A673 (cell line): ENCODE data around the gene CENPH. TPM values are rescaled to one million over a fixed set of nuclear protein-coding genes. Genes with fewer than 3 reads are reported as not detected.
"Not testable (repeated sequence)": the region's sequence is repeated elsewhere in the genome, so short reads cannot be mapped to it uniquely, and the experiment has no call there.

Experiments
- BruUV-seq: library from RNA; stranded (reverse); fragments of 400-500 nt; replicated peaks from 2 replicates; lab custom pipeline; 2021; lab: Mats Ljungman, UMichigan
- CTCF ChIA-PET: fragments of 300-600 bp; sonication (Branson Sonifier 250); formaldehyde crosslinking; loops from one replicate; lab custom pipeline; 2022; ENCODE audit warnings: antibody characterized with exemption; lab: Charles Lee
- POLR2A ChIA-PET: fragments of 300-600 bp; sonication (Branson Sonifier 250); formaldehyde crosslinking; loops from one replicate; lab custom pipeline; 2022; ENCODE audit warnings: antibody characterized with exemption; ENCODE audit not compliant: low non-redundant PET; lab: Charles Lee
- DNase-seq: peaks from one replicate; pipeline ENCODE4 v3.0.0-alpha.2; 2015; ENCODE audit warnings: low spot score
- H3K27ac ChIP-seq: fragments of 200-600 bp; sonication (generic); 2 replicates; pipeline ENCODE4 v1.5.1; 2016; ENCODE audit warnings: mixed run types, low read depth, mild to moderate bottlenecking, mixed read lengths, antibody characterized with exemption, low read length; ENCODE audit not compliant: poor library complexity, severe bottlenecking
- H3K27me3 ChIP-seq: fragments of 200-600 bp; sonication (generic); replicated peaks from 2 replicates; pipeline ENCODE4 v1.6.1; 2017; ENCODE audit warnings: mixed run types, low read depth, mild to moderate bottlenecking, mixed read lengths, antibody characterized with exemption, low read length; ENCODE audit not compliant: insufficient read depth, poor library complexity
- H3K36me3 ChIP-seq: fragments of 200-600 bp; sonication (generic); 2 replicates; pipeline ENCODE4 v1.6.1; 2016; ENCODE audit warnings: mixed run types, mild to moderate bottlenecking, mixed read lengths, antibody characterized with exemption, low read length; ENCODE audit not compliant: insufficient read depth, poor library complexity, severe bottlenecking
- H3K4me1 ChIP-seq: fragments of 200-600 bp; sonication (generic); 2 replicates; pipeline ENCODE4 v1.6.1; 2017; ENCODE audit warnings: mixed run types, mild to moderate bottlenecking, mixed read lengths, antibody characterized with exemption, low read length; ENCODE audit not compliant: insufficient read depth, poor library complexity, severe bottlenecking
- H3K4me3 ChIP-seq: fragments of 200-600 bp; sonication (generic); 2 replicates; pipeline ENCODE4 v1.5.1; 2016; ENCODE audit warnings: low read depth, mixed run types, mild to moderate bottlenecking, mixed read lengths, low read length; ENCODE audit not compliant: poor library complexity, severe bottlenecking
- H3K9me3 ChIP-seq: fragments of 200-600 bp; sonication (generic); 2 replicates; pipeline ENCODE4 v1.6.1; 2016; ENCODE audit warnings: mixed run types, low read depth, mild to moderate bottlenecking, mixed read lengths, antibody characterized with exemption, low read length; ENCODE audit not compliant: poor library complexity, severe bottlenecking
- CTCF ChIP-seq: fragments of 300-800, 200-600 bp; sonication (generic); conservative IDR thresholded peaks from 2 replicates; pipeline ENCODE4 v1.5.1; 2017; ENCODE audit warnings: low read depth, mild to moderate bottlenecking, antibody characterized with exemption, low read length, moderate library complexity, mixed read lengths
- EZH2 ChIP-seq: fragments of 200-600 bp; sonication (generic); IDR thresholded peaks from 2 replicates; pipeline ENCODE4 v1.6.1; 2017; ENCODE audit warnings: borderline replicate concordance, low read depth, mild to moderate bottlenecking, mixed read lengths, antibody characterized with exemption, low read length; ENCODE audit not compliant: poor library complexity, severe bottlenecking
- intact Hi-C: fragments of 100-400 bp; cut with micrococcal nuclease; formaldehyde crosslinking; loops from one replicate; pipeline ENCODE4 v1.10.0; 2022; ENCODE audit not compliant: unreplicated experiment
- total RNA-seq: library from RNA; stranded (reverse); gene quantifications from 2 replicates; pipeline ENCODE4 v1.2.3, GENCODE V29; 2021

The CENPH gene
- total RNA-seq, 1 experiment from 2014 or later: 56.9 TPM

- Histone ChIP-seq H3K36me3 (peaks cover 6% of the 10 kb centered on the region), H3K9me3 (no peaks in the 10 kb centered on the region), H3K4me1 (no peaks in the 10 kb centered on the region), H3K4me3 (no peak overlapping the region), H3K27me3 (no peaks in the 10 kb centered on the region), H3K27ac (no peak overlapping the region)
- intact Hi-C loops: no loop called here
- ChIA-PET CTCF (no interaction called here), POLR2A (no interaction called here)
- no TSS peak for BruUV-seq
- TF ChIP-seq CTCF: no peak
- no peak for DNase-seq
These were observed 63.1 kb downstream of the CENPH start for GRCh38 chr5:69252437-69252836.

DNA sequence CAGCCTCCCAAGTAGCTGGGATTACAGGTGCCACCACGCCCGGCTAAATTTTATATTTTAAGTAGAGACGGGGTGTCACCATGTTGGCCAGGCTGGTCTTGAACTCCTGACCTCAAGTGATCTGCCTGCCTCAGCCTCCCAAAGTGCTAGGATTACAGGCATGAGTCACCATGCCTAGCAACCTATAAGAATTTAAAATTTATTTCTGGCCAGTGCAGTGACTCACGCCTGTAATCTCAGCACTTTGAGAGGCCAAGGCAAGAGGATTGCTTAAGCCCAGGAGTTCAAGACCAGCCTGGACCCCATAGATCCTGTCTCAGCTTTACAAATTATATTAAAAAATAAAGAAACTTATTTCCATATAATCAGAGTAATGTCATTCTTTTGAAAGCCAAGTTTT lies 66.6 kb downstream of the CENPH start:
- H3K4me3 ChIP-seq, H3K27me3 ChIP-seq, H3K4me1 ChIP-seq, POLR2A ChIA-PET, DNase-seq, H3K27ac ChIP-seq, intact Hi-C loops, CTCF ChIA-PET, BruUV-seq, H3K9me3 ChIP-seq: not testable (repeated sequence)
- H3K36me3 ChIP-seq: peaks cover 15% of the 10 kb centered on the region

- no peaks in the 10 kb centered on the region for H3K9me3 ChIP-seq
- DNase-seq: no peak
- H3K4me3 ChIP-seq: no peak overlapping the region
- no peak for TF ChIP-seq CTCF
- TF ChIP-seq EZH2: no peak
- ChIA-PET POLR2A (interaction anchor here (0.8 kb wide), 1 partner anchor 59 kb away, joined by 3 read pairs; no protein-coding TSS in a partner anchor), CTCF (no interaction called here)
- intact Hi-C loops: no loop called here
- no peaks in the 10 kb centered on the region for H3K27me3 ChIP-seq
- H3K27ac ChIP-seq: no peak overlapping the region
- peaks cover 20% of the 10 kb centered on the region for H3K36me3 ChIP-seq
- no peaks in the 10 kb centered on the region for H3K4me1 ChIP-seq
- BruUV-seq: no TSS peak
These were observed 68.2 kb downstream of the CENPH start for GRCh38 chr5:69257577-69257976.

Other genes starting within 250 kb of the CENPH start
- gene SLC30A5, start 95.6 kb upstream of the CENPH start, total RNA-seq: 64.6 and 67.1 TPM in 2 replicates
- gene CCNB1, start 22.4 kb upstream of the CENPH start, total RNA-seq: 426 and 444 TPM in 2 replicates
- 32.7 and 35.8 TPM in 2 replicates for gene CDK7, start 45.3 kb downstream of the CENPH start, total RNA-seq
- 7.4 and 9.4 TPM in 2 replicates for gene CCDC125, start 143.2 kb downstream of the CENPH start, total RNA-seq
- 69.4 and 97.5 TPM in 2 replicates for gene AK6, start 179.9 kb downstream of the CENPH start, total RNA-seq
- gene TAF9, start 179.9 kb downstream of the CENPH start, total RNA-seq: 77.2 and 91.4 TPM in 2 replicates
- gene RAD17, start 180.2 kb downstream of the CENPH start, total RNA-seq: 19.3 and 27.1 TPM in 2 replicates
- gene MARVELD2, start 225.5 kb downstream of the CENPH start, total RNA-seq: 0.32 and 0.39 TPM in 2 replicates